Chondrocyte (in vitro differentiated cells): ENCODE results near the gene IL9R. TPM values are rescaled to one million over a fixed set of nuclear protein-coding genes. Genes with fewer than 3 reads are reported as not detected.
"Not testable (repeated sequence)": the region's sequence is repeated elsewhere in the genome, so short reads cannot be mapped to it uniquely, and the experiment has no call there.

ENCODE experiments used
- DNase-seq: peaks from one replicate; pipeline ENCODE4 v3.0.0; 2021; ENCODE audit warnings: mixed read lengths, low spot score
- H3K27ac Mint-ChIP-seq: one replicate; pipeline ENCODE4 v1.8.0; 2021; ENCODE audit warnings: mild to moderate bottlenecking, moderate library complexity, mixed read lengths; ENCODE audit not compliant: unreplicated experiment
- H3K27me3 Mint-ChIP-seq: 2 replicates; pipeline ENCODE4 v1.8.0; 2021; ENCODE audit warnings: low read depth, mixed read lengths
- H3K36me3 Mint-ChIP-seq: 2 replicates; pipeline ENCODE4 v1.8.0; 2021; ENCODE audit warnings: low read depth, mixed read lengths
- H3K4me1 Mint-ChIP-seq: 2 replicates; pipeline ENCODE4 v1.8.0; 2021; ENCODE audit warnings: low read depth, mild to moderate bottlenecking, mixed read lengths
- H3K4me3 Mint-ChIP-seq: one replicate; pipeline ENCODE4 v1.8.0; 2021; ENCODE audit warnings: mild to moderate bottlenecking, moderate library complexity, mixed read lengths; ENCODE audit not compliant: unreplicated experiment
- H3K9me3 Mint-ChIP-seq: 2 replicates; pipeline ENCODE4 v1.8.0; 2021; ENCODE audit warnings: low read depth, mixed read lengths
- CTCF ChIP-seq: fragments of 200-600 bp; sonication (generic); IDR thresholded peaks from 2 replicates; pipeline ENCODE4 v1.5.0; 2021; ENCODE audit warnings: antibody characterized with exemption, mild to moderate bottlenecking, moderate library complexity
- total RNA-seq: library from RNA; stranded (reverse); gene quantifications from 3 replicates; pipeline ENCODE4 v1.2.1, GENCODE V29; 2021

Gene IL9R
- total RNA-seq, 1 donor from 2014 or later: not detected

GRCh38 chrX:155966876-155967275 lies 30.6 kb upstream of the IL9R start:
- Mint-ChIP-seq H3K4me3 (no peak overlapping the region), H3K9me3 (peaks cover 34% of the 10 kb centered on the region), H3K36me3 (no peaks in the 10 kb centered on the region), H3K27ac (no peak overlapping the region), H3K4me1 (no peaks in the 10 kb centered on the region), H3K27me3 (peaks cover 3% of the 10 kb centered on the region)
- TF ChIP-seq CTCF: peak; percentile 68
- no peak for DNase-seq

DNA sequence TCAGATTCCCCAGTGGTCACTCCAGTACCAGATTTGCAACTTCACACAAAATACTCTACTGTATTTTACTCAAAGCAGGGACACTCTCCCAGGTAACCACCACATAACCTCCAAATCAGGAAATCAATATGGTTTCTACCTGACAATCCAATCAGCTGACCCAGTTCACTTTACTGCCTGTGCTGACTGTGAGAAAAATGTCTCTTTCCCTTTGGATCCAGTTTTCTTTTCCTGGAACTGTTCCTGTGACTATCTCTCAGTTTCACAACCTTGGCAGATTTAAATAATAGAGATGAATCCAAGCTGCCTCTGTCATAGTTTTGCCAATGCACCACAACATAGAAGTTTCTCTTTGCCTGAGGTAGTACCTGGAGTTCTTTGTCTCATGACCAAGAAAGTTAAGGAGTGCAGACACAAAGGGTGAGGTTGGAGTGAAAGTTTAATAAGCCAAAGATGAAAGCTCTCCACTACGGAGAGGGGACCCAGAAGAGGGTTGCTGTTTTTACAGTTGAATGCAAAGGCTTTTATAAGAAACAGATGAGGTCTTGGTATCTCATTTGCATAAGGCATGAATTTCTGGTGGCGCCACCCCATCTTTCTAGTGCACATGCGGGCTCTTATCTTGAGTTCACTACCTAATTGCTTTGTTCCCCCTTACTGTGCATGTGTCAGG lies 29.7 kb upstream of the IL9R start:
- H3K9me3 Mint-ChIP-seq: peaks cover 34% of the 10 kb centered on the region
- no peak overlapping the region for H3K27ac Mint-ChIP-seq
- TF ChIP-seq CTCF: no peak
- H3K4me1 Mint-ChIP-seq: no peaks in the 10 kb centered on the region
- H3K27me3 Mint-ChIP-seq: peaks cover 3% of the 10 kb centered on the region
- no peak overlapping the region for H3K4me3 Mint-ChIP-seq
- no peak for DNase-seq
- H3K36me3 Mint-ChIP-seq: no peaks in the 10 kb centered on the region

- peaks cover 3% of the 10 kb centered on the region for H3K27me3 Mint-ChIP-seq
- peaks cover 31% of the 10 kb centered on the region for H3K9me3 Mint-ChIP-seq
- H3K4me3 Mint-ChIP-seq: no peak overlapping the region
- DNase-seq: no peak
- no peak overlapping the region for H3K27ac Mint-ChIP-seq
- no peaks in the 10 kb centered on the region for H3K4me1 Mint-ChIP-seq
- no peaks in the 10 kb centered on the region for H3K36me3 Mint-ChIP-seq
- no peak for TF ChIP-seq CTCF
Measured at GRCh38 chrX:155968326-155968661, 29.2 kb upstream of the IL9R start.

- Mint-ChIP-seq H3K9me3 (peaks cover 27% of the 10 kb centered on the region), H3K27ac (no peak overlapping the region), H3K36me3 (no peaks in the 10 kb centered on the region), H3K27me3 (peaks cover 3% of the 10 kb centered on the region), H3K4me3 (no peak overlapping the region), H3K4me1 (no peaks in the 10 kb centered on the region)
- no peak for DNase-seq
- no peak for TF ChIP-seq CTCF
Measured at GRCh38 chrX:155968791-155969190, 28.7 kb upstream of the IL9R start.

GRCh38 chrX:155971658-155972057 lies 25.8 kb upstream of the IL9R start:
- not testable (repeated sequence) for H3K4me1 Mint-ChIP-seq, DNase-seq, H3K4me3 Mint-ChIP-seq, H3K36me3 Mint-ChIP-seq, H3K27ac Mint-ChIP-seq, H3K27me3 Mint-ChIP-seq
- H3K9me3 Mint-ChIP-seq: peaks cover 21% of the 10 kb centered on the region
- peak; percentile 44 for TF ChIP-seq CTCF

DNA sequence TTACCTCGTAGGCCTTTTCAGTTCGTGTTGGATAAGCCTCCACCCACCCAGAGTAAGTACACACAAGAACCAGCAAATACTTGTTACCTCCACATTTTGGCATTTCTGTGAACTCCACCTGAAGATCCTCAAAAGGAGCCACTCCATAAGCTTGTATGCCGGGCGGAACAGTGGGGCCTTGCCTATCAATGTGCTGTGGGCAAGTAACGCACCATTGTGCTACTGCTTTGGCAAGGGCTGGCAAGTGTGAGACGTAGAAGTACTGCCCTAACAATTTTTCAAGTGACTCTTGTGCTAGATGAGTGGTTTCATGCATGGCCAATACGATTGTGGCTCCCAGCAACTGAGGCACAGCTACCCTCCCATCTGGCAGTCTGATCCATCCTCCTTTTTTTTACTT lies 25.3 kb upstream of the IL9R start:
- H3K27ac Mint-ChIP-seq, H3K36me3 Mint-ChIP-seq, H3K4me3 Mint-ChIP-seq, DNase-seq, H3K4me1 Mint-ChIP-seq, H3K27me3 Mint-ChIP-seq: not testable (repeated sequence)
- H3K9me3 Mint-ChIP-seq: peaks cover 21% of the 10 kb centered on the region
